ENCODE data around the gene UNC13D. TPM values are rescaled to one million over a fixed set of nuclear protein-coding genes. Genes with fewer than 3 reads are reported as not detected.
"Not testable (repeated sequence)": the region's sequence is repeated elsewhere in the genome, so short reads cannot be mapped to it uniquely, and the experiment has no call there.

UNC13D gene
- total RNA-seq, 1 donor from 2014 or later, result 11.5 TPM

- Mint-ChIP-seq H3K27ac (ENCODE audit: unreplicated experiment) (peak overlapping the region; percentile 99), H3K9me3 (ENCODE audit: unreplicated experiment) (no peaks in the 10 kb centered on the region), H3K4me3 (ENCODE audit: unreplicated experiment) (peak overlapping the region; percentile 99), H3K27me3 (ENCODE audit: unreplicated experiment) (peaks cover 5% of the 10 kb centered on the region), H3K36me3 (ENCODE audit: low read depth, unreplicated experiment) (peaks cover 31% of the 10 kb centered on the region), H3K4me1 (ENCODE audit: unreplicated experiment) (peaks cover 26% of the 10 kb centered on the region)
- TF ChIP-seq CTCF (IDR thresholded peaks at IDR 0.05; ENCODE audit: unreplicated experiment), result no peak
- DNase-seq (ENCODE audit: low spot score), result no peak
Observed at GRCh38 chr17:75779987-75780889, 64.0 kb downstream of the UNC13D start.

GRCh38 chr17:75779250-75779986, 64.8 kb downstream of the UNC13D start:
- Mint-ChIP-seq H3K36me3 (ENCODE audit: low read depth, unreplicated experiment) (peaks cover 31% of the 10 kb centered on the region), H3K27me3 (ENCODE audit: unreplicated experiment) (peaks cover 5% of the 10 kb centered on the region), H3K4me1 (ENCODE audit: unreplicated experiment) (peaks cover 26% of the 10 kb centered on the region), H3K4me3 (ENCODE audit: unreplicated experiment) (peak overlapping the region; percentile 99), H3K9me3 (ENCODE audit: unreplicated experiment) (no peaks in the 10 kb centered on the region), H3K27ac (ENCODE audit: unreplicated experiment) (peak overlapping the region; percentile 99)
- TF ChIP-seq CTCF (IDR thresholded peaks at IDR 0.05; ENCODE audit: unreplicated experiment), result no peak
- DNase-seq (ENCODE audit: low spot score), result peak; percentile 89

GRCh38 chr17:75778861-75779249, 65.3 kb downstream of the UNC13D start:
- Mint-ChIP-seq H3K4me3 (ENCODE audit: unreplicated experiment) (peak overlapping the region; percentile 98), H3K36me3 (ENCODE audit: low read depth, unreplicated experiment) (peaks cover 31% of the 10 kb centered on the region), H3K9me3 (ENCODE audit: unreplicated experiment) (no peaks in the 10 kb centered on the region), H3K4me1 (ENCODE audit: unreplicated experiment) (peaks cover 25% of the 10 kb centered on the region), H3K27ac (ENCODE audit: unreplicated experiment) (peak overlapping the region; percentile 81), H3K27me3 (ENCODE audit: unreplicated experiment) (peaks cover 5% of the 10 kb centered on the region)
- TF ChIP-seq CTCF (IDR thresholded peaks at IDR 0.05; ENCODE audit: unreplicated experiment), result peak; percentile 84
- peak; percentile 65 for DNase-seq (ENCODE audit: low spot score)

GRCh38 chr17:75778066-75778860, 65.9 kb downstream of the UNC13D start:
- Mint-ChIP-seq H3K36me3 (ENCODE audit: low read depth, unreplicated experiment) (peaks cover 31% of the 10 kb centered on the region), H3K27ac (ENCODE audit: unreplicated experiment) (peak overlapping the region; percentile 81), H3K4me3 (ENCODE audit: unreplicated experiment) (peak overlapping the region; percentile 98), H3K4me1 (ENCODE audit: unreplicated experiment) (peaks cover 23% of the 10 kb centered on the region)
- not testable (repeated sequence) for H3K9me3 Mint-ChIP-seq (ENCODE audit: unreplicated experiment); DNase-seq (ENCODE audit: low spot score); H3K27me3 Mint-ChIP-seq (ENCODE audit: unreplicated experiment)

- H3K9me3 Mint-ChIP-seq (ENCODE audit: unreplicated experiment), result no peaks in the 10 kb centered on the region
- no peak overlapping the region for H3K27ac Mint-ChIP-seq (ENCODE audit: unreplicated experiment)
- no peak for DNase-seq (ENCODE audit: low spot score)
- peaks cover 6% of the 10 kb centered on the region for H3K27me3 Mint-ChIP-seq (ENCODE audit: unreplicated experiment)
- H3K36me3 Mint-ChIP-seq (ENCODE audit: low read depth, unreplicated experiment), result peaks cover 31% of the 10 kb centered on the region
- H3K4me1 Mint-ChIP-seq (ENCODE audit: unreplicated experiment), result peaks cover 18% of the 10 kb centered on the region
- peak overlapping the region; percentile 98 for H3K4me3 Mint-ChIP-seq (ENCODE audit: unreplicated experiment)
- TF ChIP-seq CTCF (IDR thresholded peaks at IDR 0.05; ENCODE audit: unreplicated experiment), result no peak
Observed at GRCh38 chr17:75777296-75777922, 66.8 kb downstream of the UNC13D start.

Data from endothelial cell (in vitro differentiated cells).